Activated naive CD8-positive, alpha-beta T cell treated with anti-CD3 and anti-CD28 coated beads, Interleukin-2, amount 50 U/mL, for 16 hours (primary cell): Measurements from ENCODE around the gene KDSR.

Source experiments
- DNase-seq: peaks from one replicate; pipeline ENCODE4 v3.0.0-alpha.2; 2020; ENCODE audit warnings: low read depth, low spot score

The KDSR gene, protein sequence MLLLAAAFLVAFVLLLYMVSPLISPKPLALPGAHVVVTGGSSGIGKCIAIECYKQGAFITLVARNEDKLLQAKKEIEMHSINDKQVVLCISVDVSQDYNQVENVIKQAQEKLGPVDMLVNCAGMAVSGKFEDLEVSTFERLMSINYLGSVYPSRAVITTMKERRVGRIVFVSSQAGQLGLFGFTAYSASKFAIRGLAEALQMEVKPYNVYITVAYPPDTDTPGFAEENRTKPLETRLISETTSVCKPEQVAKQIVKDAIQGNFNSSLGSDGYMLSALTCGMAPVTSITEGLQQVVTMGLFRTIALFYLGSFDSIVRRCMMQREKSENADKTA

DNA sequence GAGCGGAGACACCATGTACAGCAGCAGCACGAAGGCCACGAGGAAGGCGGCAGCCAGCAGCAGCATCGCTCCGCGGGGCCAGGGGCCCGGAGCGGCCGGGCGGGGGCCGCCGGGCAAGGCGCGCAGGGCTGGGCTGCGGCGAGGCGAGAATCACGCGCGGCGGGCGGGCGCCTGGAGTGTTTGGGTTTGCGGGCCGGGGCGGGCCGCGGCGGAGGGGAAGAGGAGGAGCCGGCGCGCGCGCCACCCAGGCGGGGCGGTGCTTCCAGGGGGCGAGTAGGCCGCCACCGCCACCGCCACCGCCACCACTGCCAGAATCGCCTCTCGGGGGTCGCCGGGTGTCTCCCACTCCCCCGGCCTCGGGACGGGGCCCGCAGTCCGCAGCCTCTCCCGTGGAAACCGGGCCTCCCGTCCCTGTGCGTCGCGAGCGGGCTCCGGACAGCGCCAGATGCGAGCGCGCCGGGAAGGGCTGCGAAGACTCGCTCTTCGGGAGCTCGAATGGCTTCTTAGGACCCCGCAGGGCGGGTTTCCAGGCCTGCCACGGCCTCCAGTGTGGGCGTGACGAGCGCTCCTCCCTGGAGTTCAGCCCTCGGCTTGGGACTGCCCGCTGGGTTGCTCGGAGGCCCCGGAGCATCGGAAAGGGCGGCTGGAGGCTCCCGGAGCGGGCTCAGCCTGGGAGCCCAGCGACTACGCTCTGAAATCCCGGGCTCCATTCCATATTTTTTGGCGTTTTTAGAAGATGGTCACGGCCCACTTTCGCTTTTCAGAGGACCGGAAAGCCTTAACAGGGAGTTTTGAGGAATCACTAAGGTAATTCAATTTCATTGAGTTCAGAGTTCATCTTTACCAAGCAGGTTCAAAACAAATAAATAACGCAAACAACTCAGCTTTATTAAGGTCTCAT, at the start of gene KDSR:
TSS of gene KDSR (minus strand) at position 154 of the 901 bp plus-strand sequence. CDS start at position 66, 88 bp downstream.
- peak; percentile 68 for DNase-seq

DNA sequence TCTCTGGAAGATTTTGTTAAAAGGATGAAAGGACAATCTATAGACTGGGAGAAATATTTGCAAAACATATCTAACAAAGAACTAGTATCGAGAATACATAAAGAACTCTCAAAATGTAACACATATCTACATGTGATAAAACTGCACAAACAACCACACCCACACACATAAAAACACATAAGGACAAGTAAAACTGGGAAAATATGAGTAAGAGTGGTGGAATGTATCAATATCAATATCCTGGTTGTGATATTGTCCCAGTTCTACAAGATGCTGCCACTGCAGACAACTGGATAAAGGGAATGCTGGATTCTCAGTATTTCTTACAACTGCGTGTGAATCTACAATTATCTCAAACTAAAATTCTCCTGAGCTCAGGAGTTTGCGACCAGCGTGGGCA, 45.9 kb upstream of the KDSR start:
- no peak for DNase-seq

DNA sequence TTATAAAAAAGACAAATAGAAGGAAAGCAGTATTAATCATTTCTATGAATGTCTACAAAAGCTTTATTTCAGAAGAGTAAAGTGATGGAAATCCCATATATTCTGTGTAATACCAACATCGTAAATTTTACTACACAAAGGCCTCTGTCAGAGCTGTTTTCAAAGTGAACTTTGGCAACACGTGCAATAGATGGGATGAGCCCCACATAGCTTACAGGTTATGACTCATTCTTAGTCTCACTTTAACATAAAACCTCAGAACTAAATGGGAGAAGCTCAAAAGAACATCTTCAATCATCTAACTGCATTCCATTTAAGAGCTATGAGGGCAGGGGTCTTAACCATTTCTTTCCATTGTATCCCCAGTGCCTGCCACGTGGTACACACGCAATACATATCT, 43.8 kb upstream of the KDSR start:
- DNase-seq = no peak

DNA sequence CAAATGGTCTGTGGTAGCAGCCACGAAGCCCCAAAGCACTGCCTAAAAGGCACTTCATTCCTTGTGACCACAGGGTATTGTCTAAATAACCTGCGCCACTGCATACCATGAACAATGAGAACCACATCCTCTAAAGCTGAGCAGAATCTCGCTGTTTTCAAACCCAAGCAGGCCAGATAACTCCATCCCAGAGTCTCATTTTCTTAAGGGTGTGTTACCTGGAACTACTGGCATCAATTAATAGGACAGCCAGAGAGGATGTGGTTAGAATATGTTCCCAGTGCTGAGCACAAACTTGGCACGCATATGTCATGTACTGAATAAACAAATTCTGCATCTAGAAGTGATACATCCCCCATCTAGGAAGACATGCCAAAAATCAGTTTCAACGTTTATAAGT, 42.3 kb upstream of the KDSR start:
- DNase-seq = no peak

DNA sequence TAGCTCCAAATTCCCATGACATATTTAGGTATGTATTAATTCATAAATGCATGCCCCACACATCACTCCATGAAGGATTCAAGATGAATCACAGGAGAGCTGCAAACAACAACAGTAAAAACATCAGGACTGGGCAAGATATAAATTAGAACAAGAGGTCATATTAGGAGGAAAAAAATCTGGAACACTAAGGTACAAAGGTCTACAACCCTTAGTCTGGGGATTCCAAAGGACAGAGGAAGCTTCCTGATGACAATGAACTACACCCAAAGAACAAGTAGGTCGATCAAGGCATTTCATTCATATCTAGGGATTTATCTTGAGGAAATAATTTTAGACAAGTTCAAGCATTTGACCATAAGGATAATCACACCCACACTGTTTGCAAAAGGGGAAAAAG, 40.7 kb upstream of the KDSR start:
- DNase-seq = no peak

DNA sequence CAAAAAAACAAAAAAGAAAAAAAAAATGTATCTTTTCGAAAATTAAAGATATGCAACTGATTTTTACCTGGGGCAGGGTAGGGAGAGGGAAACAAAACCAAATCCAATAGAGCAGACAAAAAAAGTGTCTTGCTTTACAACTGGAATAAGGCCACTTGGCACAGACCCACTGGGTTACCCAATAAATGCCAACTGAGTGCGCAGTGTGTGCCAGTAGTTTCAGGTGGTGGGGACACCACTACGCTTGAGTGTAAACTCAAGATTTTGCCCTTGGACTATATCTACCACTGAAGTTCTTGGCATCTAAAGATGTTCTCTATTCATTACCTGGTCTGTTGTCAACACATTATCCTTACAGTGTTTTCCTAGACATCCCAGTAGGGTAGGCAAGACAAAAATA, 39.0 kb upstream of the KDSR start:
- DNase-seq = no peak

DNA sequence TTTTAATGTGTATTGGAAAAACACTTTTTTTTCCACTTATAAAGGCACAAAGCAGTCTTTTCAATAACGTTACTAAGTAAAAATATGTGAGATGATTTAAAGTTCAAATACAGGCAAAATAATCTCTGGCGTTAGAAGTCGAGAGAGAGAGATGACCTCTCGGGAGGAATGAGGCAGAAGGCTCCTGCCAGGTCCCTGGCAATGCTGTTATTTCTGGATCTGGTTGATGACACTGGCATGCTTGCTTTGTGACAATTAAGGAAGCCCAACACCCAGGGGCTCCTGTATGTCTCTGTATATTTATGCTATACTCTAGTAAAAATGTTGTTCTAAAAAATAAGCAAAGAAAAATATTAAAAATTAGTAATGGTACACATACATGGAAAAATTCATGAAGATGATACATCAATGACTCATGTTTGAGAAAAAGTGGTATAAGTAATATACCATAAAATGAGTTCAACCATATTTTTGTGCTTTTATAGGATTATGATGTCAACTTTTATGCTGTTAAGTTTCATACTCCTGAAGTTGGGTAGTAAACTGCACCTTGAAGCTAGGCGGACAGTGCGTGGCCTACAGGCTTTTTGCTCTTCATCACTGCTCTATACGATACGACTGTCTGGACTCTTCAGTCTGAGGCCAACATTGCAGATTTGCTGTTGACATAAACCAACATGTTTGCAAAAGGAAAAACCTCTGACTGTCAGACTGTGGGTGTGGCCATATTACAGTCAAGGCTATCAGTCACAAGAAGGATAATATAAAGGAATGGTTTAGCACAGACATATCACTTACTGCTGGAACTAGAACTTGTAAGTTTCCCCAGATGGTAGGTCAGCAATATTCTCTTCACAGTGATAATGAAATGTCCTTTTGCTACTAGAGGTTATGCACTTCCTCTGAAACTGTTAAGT, 35.5 kb upstream of the KDSR start:
- no peak for DNase-seq

DNA sequence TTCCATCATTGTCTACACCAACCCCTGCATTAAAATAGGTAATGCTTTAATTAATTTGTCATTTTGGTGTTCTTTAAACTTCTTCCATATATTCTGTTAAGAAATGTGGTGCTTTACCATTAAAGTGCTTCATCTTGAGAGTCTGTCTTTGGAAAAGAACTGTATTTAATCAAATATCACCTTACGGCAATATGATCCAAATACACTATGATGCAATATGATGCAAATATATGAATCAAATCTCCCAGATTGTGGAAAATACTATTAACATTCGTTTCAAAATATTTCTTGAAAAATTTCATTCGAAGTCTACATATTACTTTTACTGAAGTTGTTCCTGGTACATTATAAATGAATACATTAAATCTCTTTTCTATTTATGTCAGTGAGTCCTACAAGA, 32.3 kb upstream of the KDSR start:
- no peak for DNase-seq

DNA sequence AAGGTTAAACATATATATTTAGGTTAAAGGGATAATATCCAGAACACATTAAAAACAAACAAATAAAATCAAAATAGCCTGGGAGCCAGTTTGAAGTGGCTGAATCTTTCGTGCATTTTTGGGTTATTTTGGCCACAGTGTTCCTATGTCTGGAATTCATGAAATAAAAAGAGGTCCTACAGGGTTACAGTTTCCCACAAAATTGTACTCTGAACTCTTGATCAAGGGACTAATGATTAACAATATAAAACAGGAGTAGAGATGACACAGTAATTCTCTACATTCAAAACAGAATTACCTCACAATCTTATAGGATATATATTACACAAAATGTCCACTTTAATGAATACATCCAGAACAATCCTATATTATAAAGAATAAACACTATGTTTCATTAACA, 30.3 kb upstream of the KDSR start:
- DNase-seq = no peak

DNA sequence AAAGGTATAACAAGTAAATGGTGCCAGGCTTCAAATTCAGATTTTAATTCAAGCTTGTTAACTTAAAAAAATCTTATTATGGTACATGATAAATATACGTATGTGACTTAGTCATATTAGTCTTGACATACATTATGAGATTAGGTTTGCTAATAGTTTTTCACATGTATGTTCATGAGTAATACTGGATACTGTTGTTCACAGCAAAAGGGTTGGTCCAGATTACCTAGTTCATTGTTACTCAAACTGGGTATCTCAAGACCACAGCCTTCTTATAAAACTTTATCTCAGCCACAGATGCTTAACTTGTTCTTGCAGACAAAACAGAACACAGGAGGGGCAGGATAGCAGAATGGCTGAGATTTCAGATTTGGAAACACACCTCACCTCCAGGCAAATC, 28.5 kb upstream of the KDSR start:
- no peak for DNase-seq

DNA sequence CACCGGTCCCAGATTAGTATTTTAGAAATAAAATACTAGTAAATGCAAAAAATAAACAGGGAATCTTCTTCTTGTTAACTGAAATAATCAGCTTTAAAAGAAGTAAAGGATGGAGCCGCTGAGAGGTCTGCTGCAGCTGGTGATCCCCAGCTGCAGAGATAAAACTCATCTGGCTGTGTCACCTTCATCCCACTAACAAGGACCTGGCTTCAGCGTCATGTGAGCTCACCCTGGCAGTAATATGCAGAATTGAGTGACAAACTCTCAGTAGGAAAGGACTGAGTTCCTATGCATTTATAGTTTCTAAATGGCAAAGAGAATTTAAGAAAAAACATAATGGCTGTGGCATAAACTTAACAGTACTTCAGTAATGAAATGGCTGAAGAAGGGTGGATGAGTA, 27.9 kb upstream of the KDSR start:
- DNase-seq = no peak

DNA sequence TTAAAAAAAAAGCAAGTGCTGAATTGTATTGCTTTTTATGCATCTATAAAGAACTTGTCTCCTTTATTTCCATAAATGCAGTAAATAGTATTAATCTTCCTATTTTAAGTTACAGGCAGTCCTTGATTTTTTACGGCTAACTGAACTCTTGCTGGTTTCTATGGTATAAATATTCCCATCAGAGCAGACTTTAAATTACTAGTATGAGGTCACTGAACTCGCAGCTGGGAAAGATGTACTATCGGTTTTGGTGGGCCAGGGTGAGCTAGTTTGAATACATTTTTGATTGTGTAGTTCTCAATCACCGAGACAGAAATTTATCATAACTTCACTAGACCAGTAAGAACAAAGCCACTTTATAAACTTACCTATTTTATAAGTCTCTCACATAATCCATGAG, 20.9 kb upstream of the KDSR start:
- DNase-seq = no peak

DNA sequence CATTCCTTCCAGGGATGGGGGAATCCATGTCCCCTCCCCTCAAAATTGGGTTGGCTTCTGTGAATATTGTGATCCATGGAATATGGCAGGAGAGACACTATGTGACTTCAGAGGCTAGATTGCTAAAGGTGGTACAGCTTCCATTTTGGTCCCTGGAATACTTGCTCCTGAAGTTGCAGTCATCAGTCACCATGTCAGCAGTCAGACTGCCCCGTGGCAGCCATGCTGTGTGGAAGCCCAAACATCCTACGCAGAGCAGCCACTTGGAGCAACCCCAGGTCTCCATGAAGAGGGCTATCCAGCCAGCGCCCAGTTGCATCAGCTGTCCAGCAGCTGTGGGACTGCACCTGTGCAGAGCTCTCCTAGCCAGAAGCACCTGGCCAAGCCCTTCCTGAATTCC, 15.8 kb upstream of the KDSR start:
- DNase-seq = no peak

DNA sequence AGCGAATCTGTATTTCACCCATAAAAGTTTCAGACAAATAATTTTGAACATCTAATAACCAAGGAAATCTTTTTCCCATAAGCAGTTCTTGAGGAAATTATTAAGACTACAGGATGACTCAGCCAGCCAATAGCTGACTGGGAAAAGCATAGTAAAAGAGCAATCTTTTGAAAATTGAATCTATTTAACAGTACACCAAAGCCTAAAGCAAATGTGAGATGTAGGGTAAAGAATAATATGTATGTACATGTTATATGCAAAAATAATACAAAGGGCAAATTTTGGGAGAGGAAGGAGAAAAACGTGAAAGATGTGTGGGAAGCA, 12.6 kb upstream of the KDSR start:
- DNase-seq = no peak

DNA sequence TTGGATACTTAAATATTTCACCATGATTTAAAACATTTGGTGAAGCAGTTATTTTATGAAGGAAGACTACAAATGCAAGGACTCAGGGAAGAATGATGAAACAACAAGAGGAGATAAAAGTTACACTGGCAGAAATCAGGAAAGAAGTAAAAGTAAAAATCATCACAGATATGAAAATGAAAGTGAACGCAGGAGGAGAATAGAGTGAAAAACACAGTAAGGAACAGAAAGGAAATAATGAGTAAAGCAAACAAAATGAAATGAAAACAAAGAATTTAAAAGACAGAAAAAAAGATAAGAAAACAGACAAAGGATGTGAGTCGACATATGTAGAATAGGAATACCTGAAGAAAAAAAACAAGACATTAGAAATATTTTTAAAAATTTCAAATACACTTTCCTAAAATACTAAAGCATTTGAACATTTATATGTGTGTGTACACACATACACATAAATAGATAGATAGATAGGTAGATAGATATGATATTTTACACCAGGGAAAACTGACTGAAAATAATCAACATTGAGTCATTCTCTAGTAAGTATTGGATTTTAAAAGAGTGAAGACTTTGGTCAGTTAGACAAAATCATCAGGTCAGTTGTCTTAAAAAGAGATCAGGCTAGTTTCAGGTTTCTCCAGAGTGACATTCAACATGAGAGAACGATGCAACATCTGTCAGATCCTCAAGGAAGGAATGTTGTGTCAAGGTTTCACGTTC, 12.1 kb upstream of the KDSR start:
- DNase-seq = no peak

DNA sequence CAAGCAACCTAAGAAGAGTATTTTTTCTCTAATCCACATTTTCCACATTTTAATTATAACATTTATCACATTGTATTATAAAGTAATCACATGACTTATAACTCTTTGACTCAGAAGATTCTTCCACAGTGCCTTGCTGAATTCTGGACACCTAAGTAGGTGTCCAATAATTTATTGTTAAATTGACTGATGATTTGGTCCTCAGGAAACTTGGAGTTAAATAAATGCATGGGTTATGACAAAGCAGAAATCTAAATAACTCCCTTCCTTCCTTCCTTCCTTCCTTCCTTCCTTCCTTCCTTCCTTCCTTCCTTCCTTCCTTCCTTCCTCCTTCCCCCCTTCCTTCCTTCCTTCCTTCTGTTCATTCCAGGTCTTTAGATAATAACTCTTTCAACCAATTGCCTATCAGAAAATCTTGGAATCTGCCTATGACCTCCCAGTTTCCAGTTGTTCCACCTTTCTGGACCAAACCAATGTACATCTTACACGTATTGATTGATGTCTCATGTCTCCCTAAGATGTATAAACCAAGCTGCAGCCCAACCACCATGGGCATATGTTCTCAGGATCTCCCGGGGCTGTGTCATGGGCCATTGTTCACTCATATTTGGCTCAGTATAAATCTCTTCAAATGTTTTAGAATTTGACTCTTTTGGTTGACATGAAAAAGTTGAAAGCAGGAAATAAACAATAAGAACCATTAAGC, 10.4 kb upstream of the KDSR start:
- no peak for DNase-seq

DNA sequence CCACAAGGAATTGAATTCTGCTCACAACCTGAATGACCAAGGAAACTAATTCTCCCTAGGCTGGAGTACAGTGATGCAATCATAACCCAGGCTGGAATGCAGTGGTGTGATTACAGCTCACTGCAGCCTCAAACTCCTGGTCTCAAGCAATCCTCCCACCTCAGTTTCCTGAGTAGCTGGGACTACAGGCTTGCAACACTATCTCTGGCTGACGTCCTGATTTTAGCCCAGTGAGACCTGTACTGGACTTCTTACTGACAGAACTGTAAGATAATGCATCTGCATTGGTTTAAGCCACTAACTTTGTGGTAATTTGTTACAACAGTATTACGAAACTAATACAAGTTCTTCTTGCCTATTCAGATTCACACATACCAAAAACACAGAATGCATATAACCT, 9.5 kb upstream of the KDSR start:
- DNase-seq = no peak

DNA sequence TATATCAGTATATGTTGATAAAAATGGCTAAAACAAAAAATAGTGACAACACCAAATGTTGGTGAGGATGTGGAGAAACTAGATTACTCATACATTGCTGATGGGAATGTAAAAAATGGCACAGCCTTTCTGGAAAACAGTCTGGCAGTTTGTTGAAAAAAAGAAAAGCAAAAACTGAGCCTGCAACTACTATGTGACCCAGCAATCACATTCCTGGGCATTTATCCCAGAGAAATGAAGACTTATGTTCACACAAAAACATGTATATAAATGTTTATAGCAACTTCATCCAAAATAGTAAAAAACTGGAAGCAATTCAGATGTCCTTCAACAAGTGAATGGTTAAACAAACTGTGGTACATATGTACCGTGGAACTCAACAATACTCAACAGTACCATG, 7.5 kb upstream of the KDSR start:
- DNase-seq = no peak

DNA sequence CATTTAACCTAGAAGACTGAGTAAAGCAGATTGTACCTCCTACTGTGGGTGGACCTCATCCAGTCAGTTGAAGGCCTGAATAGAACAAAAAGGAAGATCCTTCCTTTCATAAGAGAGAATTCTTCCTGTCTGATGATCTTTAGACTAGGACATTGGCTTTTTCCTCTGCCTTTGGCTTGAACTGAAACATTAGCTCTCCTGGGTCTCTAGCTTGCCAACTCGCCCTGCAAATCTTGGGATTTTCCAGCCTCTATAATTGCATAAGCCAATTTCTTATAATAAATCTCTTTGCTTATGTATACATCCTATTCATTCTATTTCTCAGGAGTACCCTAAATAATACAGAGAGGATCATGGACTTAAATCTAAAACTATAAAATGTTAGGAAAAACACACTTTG, 6.2 kb upstream of the KDSR start:
- no peak for DNase-seq

DNA sequence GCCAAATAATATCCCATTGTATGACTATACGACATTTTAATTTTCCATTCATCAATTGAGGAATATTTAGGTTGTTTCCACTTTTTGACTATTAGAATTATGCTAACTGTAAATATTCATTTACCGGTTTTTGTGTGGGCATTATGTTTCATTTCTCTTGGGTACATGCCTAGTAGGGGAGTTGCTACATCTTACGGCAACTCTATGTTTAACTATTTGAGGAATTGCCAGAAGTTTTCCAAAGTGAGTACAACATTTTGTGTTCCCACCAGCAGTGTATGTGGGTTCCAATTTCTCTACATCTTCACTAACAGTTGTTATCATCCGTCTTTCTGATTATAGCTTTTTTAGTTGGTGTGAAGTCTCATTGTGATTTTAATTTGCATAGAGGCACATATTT, 1.6 kb upstream of the KDSR start:
- DNase-seq = no peak
